Right atrium auricular region (tissue), 2 donors: ENCODE measurements around the gene TNMD. TPM values are rescaled to one million over a fixed set of nuclear protein-coding genes. Genes with fewer than 3 reads are reported as not detected.
A peak's percentile ranks its signal among the peaks of the same experiment; 100 is the strongest.

ENCODE experiments used
- DNase-seq: peaks from one replicate; pipeline ENCODE4 v3.0.0-alpha.2; 2019; ENCODE audit warnings: low spot score
- H3K27ac ChIP-seq, 2 donors: fragments of 200-600 bp; sonication (generic); 1 replicate in 1 of 2; 2 replicates in 1 of 2; pipeline ENCODE4 v1.5.1; 2016 to 2019
- H3K27me3 ChIP-seq, 2 donors: fragments of 200-600 bp; sonication (generic); one replicate each; pipeline versions ENCODE4 v1.5.1 to v1.6.0; 2017 to 2019
- H3K36me3 ChIP-seq: fragments of 200-600 bp; sonication (generic); one replicate; pipeline ENCODE4 v1.5.1; 2016
- H3K4me1 ChIP-seq, 2 donors: fragments of 200-600 bp; sonication (generic); one replicate each; pipeline versions ENCODE4 v1.5.1 to v1.6.0; 2017 to 2019
- H3K4me3 ChIP-seq, 2 donors: fragments of 200-600 bp; sonication (generic); 1 replicate in 1 of 2; 2 replicates in 1 of 2; pipeline ENCODE4 v1.5.1; 2017 to 2019; ENCODE audit warnings: mild to moderate bottlenecking in 1 of 2, moderate library complexity in 1 of 2
- H3K9me3 ChIP-seq, 2 donors: fragments of 200-600 bp; sonication (generic); one replicate each; pipeline ENCODE4 v1.5.1; 2019
- total RNA-seq, 2 donors: library from RNA; depleted of rRNA; stranded (reverse); fragments of >200 nt; gene quantifications; one replicate each; pipeline ENCODE4 v1.1.0, GENCODE V29; 2016
- TF ChIP-seq, protein P1 (sequence below), 2 donors: fragments of 200-600 bp; sonication (generic); IDR thresholded peaks; one replicate each; pipeline ENCODE4 v1.5.1; 2019; ENCODE audit warnings: antibody characterized with exemption in 2 of 2

TNMD gene
- total RNA-seq, 2 donors from 2014 or later, result 1.3 TPM; not detected in 1

DNA sequence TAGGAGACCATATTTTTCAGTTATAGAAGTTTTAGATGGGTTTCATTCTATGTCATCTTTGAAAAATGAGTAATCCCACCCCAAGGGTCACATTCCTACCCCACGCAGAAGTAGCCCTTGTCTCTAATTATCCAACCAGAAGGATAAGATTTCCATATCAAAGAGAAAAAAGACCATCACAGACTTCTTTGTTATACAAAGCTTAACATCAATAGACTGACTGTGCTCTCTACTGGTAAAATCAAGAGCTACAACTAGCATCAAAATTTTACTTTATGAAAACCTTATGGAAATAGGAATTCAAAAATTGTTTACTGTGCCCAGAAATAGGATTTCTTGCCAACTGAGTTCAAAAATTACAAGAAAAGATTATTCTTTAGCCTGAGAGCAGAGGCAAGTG, 24.9 kb downstream of the TNMD start:
- TF ChIP-seq, protein P1, sequence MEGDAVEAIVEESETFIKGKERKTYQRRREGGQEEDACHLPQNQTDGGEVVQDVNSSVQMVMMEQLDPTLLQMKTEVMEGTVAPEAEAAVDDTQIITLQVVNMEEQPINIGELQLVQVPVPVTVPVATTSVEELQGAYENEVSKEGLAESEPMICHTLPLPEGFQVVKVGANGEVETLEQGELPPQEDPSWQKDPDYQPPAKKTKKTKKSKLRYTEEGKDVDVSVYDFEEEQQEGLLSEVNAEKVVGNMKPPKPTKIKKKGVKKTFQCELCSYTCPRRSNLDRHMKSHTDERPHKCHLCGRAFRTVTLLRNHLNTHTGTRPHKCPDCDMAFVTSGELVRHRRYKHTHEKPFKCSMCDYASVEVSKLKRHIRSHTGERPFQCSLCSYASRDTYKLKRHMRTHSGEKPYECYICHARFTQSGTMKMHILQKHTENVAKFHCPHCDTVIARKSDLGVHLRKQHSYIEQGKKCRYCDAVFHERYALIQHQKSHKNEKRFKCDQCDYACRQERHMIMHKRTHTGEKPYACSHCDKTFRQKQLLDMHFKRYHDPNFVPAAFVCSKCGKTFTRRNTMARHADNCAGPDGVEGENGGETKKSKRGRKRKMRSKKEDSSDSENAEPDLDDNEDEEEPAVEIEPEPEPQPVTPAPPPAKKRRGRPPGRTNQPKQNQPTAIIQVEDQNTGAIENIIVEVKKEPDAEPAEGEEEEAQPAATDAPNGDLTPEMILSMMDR (IDR thresholded peaks at IDR 0.05), result peak in 1 of 2 donors; percentile 23

DNA sequence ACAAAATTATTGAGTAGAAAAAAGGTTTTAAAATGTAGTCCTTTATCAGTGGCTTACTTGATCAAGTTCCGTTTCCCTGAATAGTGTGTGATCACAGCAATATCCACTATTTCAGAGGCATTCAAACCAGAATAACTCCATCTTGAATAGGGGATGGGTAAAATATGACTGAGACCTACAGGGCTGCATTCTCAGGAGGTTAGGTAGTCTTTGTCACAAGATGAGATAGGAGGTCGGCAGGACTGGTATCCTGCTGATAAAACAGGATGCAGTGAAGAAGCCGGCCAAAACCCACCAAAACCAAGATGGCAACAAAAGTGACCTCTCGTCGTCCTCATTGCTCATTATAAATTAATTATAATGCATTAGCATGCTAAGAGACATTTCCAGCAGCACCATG, 27.2 kb downstream of the TNMD start:
- no peak for DNase-seq

More for the DNA sequence above, 24.9 kb downstream of the TNMD start:
- no peaks in the 10 kb centered on the region for H3K36me3 ChIP-seq
- H3K27ac ChIP-seq, result no peak overlapping the region
- no peaks in the 10 kb centered on the region for H3K9me3 ChIP-seq
- H3K4me3 ChIP-seq, result no peak overlapping the region
- DNase-seq, result no peak
- no peaks in the 10 kb centered on the region for H3K27me3 ChIP-seq
- no peaks in the 10 kb centered on the region for H3K4me1 ChIP-seq

DNA sequence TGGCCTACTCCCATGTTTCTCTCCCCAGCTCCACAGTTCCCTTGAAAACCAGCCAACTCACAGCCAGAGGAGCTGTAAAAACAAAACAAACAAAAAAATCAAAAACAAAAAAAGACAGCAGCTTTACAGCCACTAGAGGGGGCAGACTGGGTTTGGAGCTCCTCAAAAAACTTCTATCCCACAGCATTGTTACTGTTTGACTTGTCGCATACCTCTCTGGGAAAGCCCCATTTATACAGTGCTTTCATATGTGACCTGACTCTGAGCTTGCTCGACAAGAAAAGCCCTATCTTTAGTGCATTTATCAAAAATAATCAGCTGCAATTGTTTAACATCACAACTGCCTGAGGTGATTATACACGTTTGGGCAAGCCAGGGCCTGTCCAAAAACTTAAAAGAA, 30.3 kb downstream of the TNMD start:
- no peaks in the 10 kb centered on the region for H3K36me3 ChIP-seq
- no peaks in the 10 kb centered on the region for H3K9me3 ChIP-seq
- H3K4me3 ChIP-seq, result no peak overlapping the region
- TF ChIP-seq, protein P1 (IDR thresholded peaks at IDR 0.05), result peak in 1 of 2 donors; percentile 47
- no peaks in the 10 kb centered on the region for H3K4me1 ChIP-seq
- no peak overlapping the region for H3K27ac ChIP-seq
- DNase-seq, result no peak
- H3K27me3 ChIP-seq, result no peaks in the 10 kb centered on the region

More for the DNA sequence above, 27.2 kb downstream of the TNMD start:
- H3K4me1 ChIP-seq, result no peaks in the 10 kb centered on the region
- H3K9me3 ChIP-seq, result no peaks in the 10 kb centered on the region
- TF ChIP-seq, protein P1 (IDR thresholded peaks at IDR 0.05), result no peak
- no peaks in the 10 kb centered on the region for H3K36me3 ChIP-seq
- no peak overlapping the region for H3K4me3 ChIP-seq
- no peak overlapping the region for H3K27ac ChIP-seq
- H3K27me3 ChIP-seq, result no peaks in the 10 kb centered on the region

DNA sequence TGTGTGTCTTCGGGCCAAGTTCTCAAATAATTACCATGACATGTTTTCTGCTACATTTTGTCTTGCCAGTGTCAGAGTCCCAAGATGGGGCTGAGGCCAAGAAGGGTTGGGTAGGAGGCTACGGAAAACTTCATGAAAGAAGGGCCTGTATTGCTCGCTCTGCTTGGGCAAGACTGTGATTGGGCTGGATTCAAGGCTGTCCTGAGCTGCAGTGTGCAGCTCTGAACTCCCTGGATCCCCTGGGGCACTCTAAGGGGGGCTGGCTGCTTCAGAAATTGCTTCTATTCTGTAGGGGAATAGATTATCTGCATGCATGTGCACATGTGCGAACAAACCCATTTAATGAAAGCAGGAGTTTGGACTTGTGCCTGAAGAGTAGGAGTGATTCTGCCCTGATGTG, 38.3 kb downstream of the TNMD start:
- TF ChIP-seq, protein P1 (IDR thresholded peaks at IDR 0.05), result no peak
- H3K4me1 ChIP-seq, result no peaks in the 10 kb centered on the region
- H3K4me3 ChIP-seq, result no peak overlapping the region
- DNase-seq, result no peak
- no peaks in the 10 kb centered on the region for H3K27me3 ChIP-seq
- no peaks in the 10 kb centered on the region for H3K36me3 ChIP-seq
- H3K27ac ChIP-seq, result no peak overlapping the region
- H3K9me3 ChIP-seq, result no peaks in the 10 kb centered on the region

DNA sequence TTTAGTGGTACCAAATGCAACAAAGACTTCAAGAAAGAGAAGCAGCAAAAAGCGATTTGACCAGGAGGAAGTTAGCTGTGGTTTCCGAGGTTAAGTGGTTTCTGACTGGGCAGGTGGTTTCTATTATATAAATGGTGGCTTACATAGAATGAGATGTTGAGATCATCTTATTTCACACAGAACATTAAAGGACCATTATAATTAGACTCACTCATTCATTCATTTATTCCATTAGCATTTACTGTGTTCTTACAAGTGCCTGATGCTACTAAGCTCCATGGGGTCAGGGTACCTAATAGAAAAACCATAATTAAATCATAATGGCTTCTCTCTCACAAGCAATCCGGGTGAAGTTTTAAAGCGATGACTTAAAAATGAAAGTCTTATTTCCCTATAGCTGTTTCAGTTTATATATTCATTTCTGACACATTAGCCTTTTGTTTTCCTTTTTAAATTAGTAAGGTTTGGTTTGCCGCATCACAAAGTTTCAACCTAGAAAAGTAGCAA, 41.3 kb downstream of the TNMD start:
- no peaks in the 10 kb centered on the region for H3K4me1 ChIP-seq
- TF ChIP-seq, protein P1 (IDR thresholded peaks at IDR 0.05), result no peak
- H3K27ac ChIP-seq, result no peak overlapping the region
- H3K4me3 ChIP-seq, result no peak overlapping the region
- no peaks in the 10 kb centered on the region for H3K9me3 ChIP-seq
- no peaks in the 10 kb centered on the region for H3K36me3 ChIP-seq
- DNase-seq, result no peak
- H3K27me3 ChIP-seq, result no peaks in the 10 kb centered on the region

DNA sequence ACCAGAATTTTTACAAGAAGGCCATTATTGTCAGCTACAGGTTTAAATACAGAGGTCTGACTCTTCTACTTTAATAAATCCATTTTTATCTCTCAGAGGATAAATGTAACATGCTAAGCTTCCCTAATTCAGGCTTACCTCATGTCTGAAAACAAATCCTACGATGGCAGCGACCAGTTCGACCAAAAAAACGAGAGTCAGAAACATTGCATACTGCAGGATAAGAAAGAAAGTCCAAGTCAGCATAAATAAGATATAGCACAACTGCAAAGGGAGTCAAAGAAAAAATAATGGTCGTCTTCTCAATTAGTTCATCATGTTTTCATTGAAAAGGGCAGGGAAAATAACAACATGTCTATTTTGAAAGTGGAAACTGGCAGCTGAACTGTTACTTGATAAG, 50.3 kb downstream of the TNMD start:
- TF ChIP-seq, protein P1 (IDR thresholded peaks at IDR 0.05), result no peak
- Histone ChIP-seq H3K4me3 (no peak overlapping the region), H3K9me3 (no peaks in the 10 kb centered on the region), H3K27me3 (no peaks in the 10 kb centered on the region), H3K4me1 (no peaks in the 10 kb centered on the region), H3K36me3 (no peaks in the 10 kb centered on the region), H3K27ac (no peak overlapping the region)
- no peak for DNase-seq
